Transverse colon (tissue), 4 donors: ENCODE data around the gene RPS15. TPM values are rescaled to one million over a fixed set of nuclear protein-coding genes. Genes with fewer than 3 reads are reported as not detected.

Experiments
- DNase-seq: peaks from one replicate; pipeline ENCODE4 v3.0.0-alpha.2; 2019
- H3K27ac ChIP-seq, 4 donors: fragments of 200-600 bp; sonication (generic); 2 replicates each; pipeline ENCODE4 v1.5.1; 2016 to 2018; ENCODE audit warnings: inconsistent platforms in 4 of 4
- H3K27me3 ChIP-seq: fragments of 200-600 bp; sonication (generic); 2 replicates; pipeline ENCODE4 v1.5.1; 2017; ENCODE audit warnings: inconsistent platforms
- H3K36me3 ChIP-seq, 4 donors: fragments of 200-600 bp; sonication (generic); 2 replicates each; pipeline ENCODE4 v1.5.1; 2017 to 2019; ENCODE audit warnings: inconsistent platforms in 4 of 4
- H3K4me1 ChIP-seq, 4 donors: fragments of 200-600 bp; sonication (generic); 2 replicates each; pipeline ENCODE4 v1.5.1; 2017 to 2020; ENCODE audit warnings: inconsistent platforms in 4 of 4
- H3K4me3 ChIP-seq, 4 donors: fragments of 200-600 bp; sonication (generic); 1 replicate in 1 of 4; 2 replicates in 3 of 4; pipeline versions ENCODE4 v1.5.1 to v1.6.1; 2017 to 2019; ENCODE audit warnings: inconsistent platforms in 4 of 4
- H3K9me3 ChIP-seq, 2 donors: fragments of 200-600 bp; sonication (generic); 2 replicates each; pipeline ENCODE4 v1.5.1; 2017 to 2019; ENCODE audit warnings: inconsistent platforms in 2 of 2
- CTCF ChIP-seq, 5 experiments: fragments of 200-600 bp in 3 of 5; fragments of 450-650 bp in 2 of 5; sonication (generic) in 3 of 5; IDR thresholded peaks; 1 replicate in 2 of 5; 2 replicates in 3 of 5; pipeline ENCODE4 v1.5.1; 2016 to 2017; ENCODE audit warnings: antibody characterized with exemption in 5 of 5, inconsistent platforms in 3 of 5, mild to moderate bottlenecking in 2 of 5, moderate library complexity in 1 of 5
- EP300 ChIP-seq: sonication (generic); formaldehyde crosslinking; IDR thresholded peaks from one replicate; pipeline ENCODE4 v1.6.1; 2017; ENCODE audit warnings: antibody characterized with exemption, low read depth
- POLR2A ChIP-seq: fragments of 450-650 bp; IDR thresholded peaks from one replicate; pipeline ENCODE4 v1.6.1; 2016; ENCODE audit warnings: antibody characterized with exemption, mild to moderate bottlenecking, moderate library complexity
- POLR2AphosphoS5 ChIP-seq, 3 donors: sonication (generic); formaldehyde crosslinking; IDR thresholded peaks; one replicate each; pipeline ENCODE4 v1.6.1; 2016; ENCODE audit warnings: antibody characterized with exemption in 3 of 3
- WGBS, 2 donors: methylation state at CpG; one replicate each; pipeline ENCODE4 v1.1.5; 2018; ENCODE audit warnings: low coverage in 1 of 2; 5-methylcytosine and 5-hydroxymethylcytosine counted together
- in situ Hi-C, 4 donors: fragments of 200-750 bp; cut with MboI; loops; one replicate each; pipeline versions ENCODE4 v1.15.0 to v1.15.1; 2017; ENCODE audit warnings: low sequenced_read_pairs in 3 of 4, low pct_ligation_motif_present in 1 of 4, low pct_unique_long_range_greater_than_20kb in 1 of 4
- intact Hi-C: fragments of 100-400 bp; cut with DNase I; formaldehyde crosslinking; loops from one replicate; pipeline ENCODE4 v1.15.1; 2023; ENCODE audit warnings: low total_unique reads
- total RNA-seq, 4 donors: library from RNA; depleted of rRNA; stranded (reverse); fragments of >200 nt; gene quantifications; one replicate each; pipeline ENCODE4 v1.1.0, GENCODE V29; 2016

The RPS15 gene
- total RNA-seq, 4 donors from 2014 or later: 1,367 to 2,740 (median 2,511) TPM

GRCh38 chr19:1447504-1447903, 9.3 kb downstream of the RPS15 start:
- intact Hi-C loops (loop anchor here (10.0 kb wide), 1 partner anchor 153 kb away; no protein-coding TSS in a partner anchor), in situ Hi-C loops (no loop called here)
- Histone ChIP-seq H3K27ac (no peak overlapping the region), H3K4me1 (peaks cover 9 to 25% (median 22%) of the 10 kb centered on the region in 4 donors), H3K9me3 (no peaks in the 10 kb centered on the region), H3K4me3 (no peak overlapping the region), H3K36me3 (peaks cover 0 to 1% (median 0%) of the 10 kb centered on the region in 4 donors), H3K27me3 (peaks cover 73% of the 10 kb centered on the region)
- WGBS, 2 donors: 15% methylated on average over 4 of the region's 4 CpGs; no CpG with 5 or more reads in 1 of the 2 donors
- TF ChIP-seq EP300 (no peak), POLR2A (no peak), POLR2AphosphoS5 (IDR thresholded peaks at IDR 0.05) (no peak), CTCF (IDR thresholded peaks at IDR 0.05) (no peak)
- DNase-seq: no peak

GRCh38 chr19:1447944-1448343, 9.7 kb downstream of the RPS15 start:
- in situ Hi-C loops: no loop called here

GRCh38 chr19:1449467-1450442, 11.6 kb downstream of the RPS15 start, which contains the start of gene APC2:
APC2 (plus strand) TSS chr19:1450121; CDS start chr19:1453002, 2,881 bp downstream.
- peaks cover 9 to 34% (median 20%) of the 10 kb centered on the region in 4 donors for H3K4me1 ChIP-seq
- H3K27ac ChIP-seq: no peak within 1 kb of the TSS
- H3K9me3 ChIP-seq: no peaks in the 10 kb centered on the region
- in situ Hi-C loops: no loop called here
- H3K4me3 ChIP-seq: no peak within 1 kb of the TSS
- intact Hi-C loops: loop anchor here (10.0 kb wide), 1 partner anchor 155 kb away; no protein-coding TSS in a partner anchor
- TF ChIP-seq EP300 (no peak), POLR2AphosphoS5 (IDR thresholded peaks at IDR 0.05) (no peak), POLR2A (no peak), CTCF (IDR thresholded peaks at IDR 0.05) (no peak)
- WGBS, 2 donors: 5% methylated on average over 46 of the region's 74 CpGs; no CpG with 5 or more reads in 1 of the 2 donors
- no peaks in the 10 kb centered on the region for H3K36me3 ChIP-seq
- peaks cover 96% of the 10 kb centered on the region for H3K27me3 ChIP-seq
- DNase-seq: no peak

More at GRCh38 chr19:1447944-1448343, 9.7 kb downstream of the RPS15 start:
- Histone ChIP-seq H3K27me3 (peaks cover 78% of the 10 kb centered on the region), H3K36me3 (no peaks in the 10 kb centered on the region), H3K4me1 (peaks cover 9 to 25% (median 22%) of the 10 kb centered on the region in 4 donors), H3K27ac (no peak overlapping the region), H3K4me3 (no peak overlapping the region), H3K9me3 (no peaks in the 10 kb centered on the region)
- intact Hi-C loops: loop anchor here (10.0 kb wide), 1 partner anchor 153 kb away; no protein-coding TSS in a partner anchor
- 77% methylated on average over 9 of the region's 9 CpGs; no CpG with 5 or more reads in 1 of the 2 donors for WGBS, 2 donors
- DNase-seq: no peak
- no peak for TF ChIP-seq CTCF (IDR thresholded peaks at IDR 0.05)
- TF ChIP-seq EP300: no peak
- TF ChIP-seq POLR2A: no peak
- no peak for TF ChIP-seq POLR2AphosphoS5 (IDR thresholded peaks at IDR 0.05)
